Astrocyte of the spinal cord (primary cell): ENCODE measurements around the gene PON3.

Experiments
- DNase-seq: peaks from one replicate; pipeline ENCODE4 v3.0.0; 2011; ENCODE audit warnings: low read depth, low spot score
- H3K4me3 ChIP-seq: 2 replicates; pipeline ENCODE4 v1.5.1; 2011; ENCODE audit warnings: low read depth, mild to moderate bottlenecking, low read length, moderate library complexity
- CTCF ChIP-seq: IDR thresholded peaks from 2 replicates; pipeline ENCODE4 v1.5.1; 2012; ENCODE audit warnings: low read depth, mild to moderate bottlenecking, low read length, inconsistent platforms
- in situ Hi-C: cut with HindIII; loops from 2 replicates; pipeline ENCODE4 v1.10.0; 2017; ENCODE audit warnings: low sequenced_read_pairs

PON3 gene

DNA sequence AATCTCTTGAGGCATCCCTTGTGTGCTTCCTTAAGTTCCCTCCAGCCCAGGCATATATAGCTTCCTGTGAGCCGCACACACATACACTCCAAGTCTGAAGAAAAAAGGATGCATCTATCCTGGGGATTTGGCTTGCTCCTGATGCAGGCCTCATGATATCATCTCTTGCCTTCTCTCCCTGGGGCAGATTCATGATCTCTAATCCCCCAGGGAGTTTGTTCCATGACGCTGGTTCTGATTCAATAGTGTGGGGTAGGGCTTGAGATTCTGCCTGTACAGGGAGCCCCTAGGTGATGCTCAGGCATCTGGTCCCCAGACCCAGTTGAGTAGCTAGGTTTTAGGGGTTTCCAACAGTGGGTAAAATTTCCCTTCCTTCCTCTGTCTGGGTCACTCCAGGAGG, 73.3 kb downstream of the PON3 start:
- in situ Hi-C loops, result no loop called here
- TF ChIP-seq CTCF, result no peak
- no peak overlapping the region for H3K4me3 ChIP-seq
- DNase-seq, result no peak

DNA sequence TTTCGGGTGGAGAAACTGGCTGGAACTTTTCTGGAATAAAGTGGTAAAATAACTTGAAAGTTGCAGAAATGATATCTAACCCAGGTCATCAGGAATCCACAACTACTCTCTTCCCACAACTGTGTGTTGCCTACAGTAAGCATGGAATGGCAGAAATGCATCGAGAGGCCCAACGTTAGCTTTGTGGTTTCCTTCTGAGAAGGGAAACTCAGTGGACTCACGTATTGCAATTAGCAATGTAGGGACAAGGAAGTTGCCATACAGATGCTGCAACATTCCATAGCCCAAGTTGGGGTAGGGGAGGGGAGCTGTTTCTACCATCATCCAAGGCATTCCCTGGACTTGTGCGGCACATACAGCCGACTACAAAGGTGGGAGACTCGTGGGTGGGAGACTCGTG, 73.8 kb downstream of the PON3 start:
- H3K4me3 ChIP-seq, result no peak overlapping the region
- no peak for DNase-seq
- in situ Hi-C loops, result no loop called here
- TF ChIP-seq CTCF, result no peak

DNA sequence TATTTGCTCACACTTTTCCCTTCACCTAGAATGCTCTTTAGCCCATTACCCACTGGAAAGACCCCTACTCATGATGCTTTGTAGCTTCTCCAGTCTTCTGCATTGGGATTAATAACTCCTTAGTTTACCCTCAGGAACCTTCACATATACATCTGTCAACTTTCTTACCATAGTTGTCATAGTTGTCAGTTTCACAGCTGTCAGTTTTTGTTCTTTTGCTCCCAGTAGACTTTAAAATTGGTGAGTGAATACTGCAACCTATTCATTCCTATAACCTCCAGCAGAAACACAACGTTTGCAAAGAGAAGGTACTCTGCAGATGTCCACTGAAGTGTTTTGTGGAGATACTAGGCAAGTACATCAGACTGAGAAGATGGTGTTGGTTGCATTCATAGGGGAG, 74.5 kb downstream of the PON3 start:
- H3K4me3 ChIP-seq, result no peak overlapping the region
- in situ Hi-C loops, result no loop called here
- DNase-seq, result no peak

GRCh38 chr7:95320651-95321050, 75.5 kb downstream of the PON3 start:
- in situ Hi-C loops, result no loop called here

More for the DNA sequence above, 74.5 kb downstream of the PON3 start:
- no peak for TF ChIP-seq CTCF

DNA sequence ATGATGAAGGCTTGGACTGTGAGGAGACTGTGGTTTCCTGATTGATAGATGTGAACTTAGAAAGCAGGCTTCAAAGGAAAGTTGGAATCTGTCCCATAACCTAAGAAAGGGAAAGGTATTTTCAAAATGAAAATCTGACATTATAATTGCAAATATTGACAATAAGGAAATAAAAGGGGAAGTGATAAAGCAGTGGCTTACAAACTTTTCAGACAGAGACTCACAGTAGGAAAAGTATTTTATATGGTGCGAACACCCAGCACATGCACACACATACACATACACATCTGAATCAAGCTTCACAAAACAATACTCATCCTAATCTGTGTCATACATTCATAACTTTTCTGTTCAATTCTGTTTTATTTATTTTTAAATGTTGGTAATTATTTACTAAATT, 76.6 kb downstream of the PON3 start:
- H3K4me3 ChIP-seq, result no peak overlapping the region
- in situ Hi-C loops, result no loop called here
- no peak for DNase-seq
- no peak for TF ChIP-seq CTCF

More at GRCh38 chr7:95320651-95321050, 75.5 kb downstream of the PON3 start:
- no peak for TF ChIP-seq CTCF
- no peak for DNase-seq
- no peak overlapping the region for H3K4me3 ChIP-seq

GRCh38 chr7:95318501-95319100, 77.6 kb downstream of the PON3 start:
- no peak for TF ChIP-seq CTCF
- no peak for DNase-seq
- H3K4me3 ChIP-seq, result no peak overlapping the region
- in situ Hi-C loops, result no loop called here

- no peak for DNase-seq
- in situ Hi-C loops, result no loop called here
- no peak for TF ChIP-seq CTCF
- no peak overlapping the region for H3K4me3 ChIP-seq
These were observed 78.2 kb downstream of the PON3 start for GRCh38 chr7:95317966-95318365.
